GM06990 (cell line): ENCODE results near the gene PNPT1.

Source experiments
- DNase-seq: peaks from one replicate; pipeline ENCODE4 v3.0.0-alpha.2; 2011; ENCODE audit not compliant: insufficient read length; ENCODE audit errors: extremely low read depth
- H3K27me3 ChIP-seq: replicated peaks from 2 replicates; pipeline ENCODE4 v1.6.0; 2011; ENCODE audit warnings: low read length; ENCODE audit not compliant: control insufficient read depth, insufficient read depth
- H3K36me3 ChIP-seq: 2 replicates; pipeline ENCODE4 v1.5.1; 2011; ENCODE audit warnings: low read length; ENCODE audit not compliant: control insufficient read depth, insufficient read depth
- H3K4me3 ChIP-seq: replicated peaks from 2 replicates; pipeline ENCODE4 v1.5.1; 2011; ENCODE audit warnings: low read depth, mild to moderate bottlenecking, control low read depth, low read length
- CTCF ChIP-seq: IDR thresholded peaks from 2 replicates; pipeline ENCODE4 v1.5.1; 2011; ENCODE audit warnings: low read length, control low read depth, mild to moderate bottlenecking, inconsistent platforms; ENCODE audit not compliant: insufficient read depth, poor library complexity, severe bottlenecking

PNPT1 gene

GRCh38 chr2:55618275-55619055 lies 75.2 kb downstream of the PNPT1 start:
- TF ChIP-seq CTCF: no peak
- Histone ChIP-seq H3K4me3 (peak overlapping the region; percentile 100), H3K36me3 (no peaks in the 10 kb centered on the region), H3K27me3 (no peaks in the 10 kb centered on the region)
- DNase-seq: peak; percentile 54

GRCh38 chr2:55618025-55618274 lies 75.7 kb downstream of the PNPT1 start:
- H3K36me3 ChIP-seq: no peaks in the 10 kb centered on the region
- no peaks in the 10 kb centered on the region for H3K27me3 ChIP-seq
- peak overlapping the region; percentile 100 for H3K4me3 ChIP-seq
- TF ChIP-seq CTCF: no peak
- DNase-seq: no peak

GRCh38 chr2:55617175-55618024 lies 76.2 kb downstream of the PNPT1 start, which contains the start of gene PPP4R3B:
TSS of gene PPP4R3B (minus strand) at chr2:55617622. CDS start at chr2:55617285, 337 bp downstream.
- H3K4me3 ChIP-seq: peak within 1 kb of the TSS; percentile 100
- TF ChIP-seq CTCF: peak; percentile 23
- no peaks in the 10 kb centered on the region; the same call in 1 of the 2 replicates for H3K36me3 ChIP-seq
- DNase-seq: peak; percentile 100
- H3K27me3 ChIP-seq: no peaks in the 10 kb centered on the region

- DNase-seq: peak; percentile 50
- Histone ChIP-seq H3K27me3 (no peaks in the 10 kb centered on the region), H3K36me3 (peaks cover under 1% of the 10 kb centered on the region), H3K4me3 (peak overlapping the region; percentile 96)
- TF ChIP-seq CTCF: no peak
Observed at GRCh38 chr2:55616551-55617174, 77.0 kb downstream of the PNPT1 start.

- no peak for DNase-seq
- H3K36me3 ChIP-seq: peaks cover 5% of the 10 kb centered on the region
- no peak overlapping the region for H3K4me3 ChIP-seq
- no peak for TF ChIP-seq CTCF
- no peaks in the 10 kb centered on the region for H3K27me3 ChIP-seq
Observed at GRCh38 chr2:55611997-55612396, 81.6 kb downstream of the PNPT1 start.
